H1 (cell line): ENCODE measurements around the gene PLXNB2. TPM values are rescaled to one million over a fixed set of nuclear protein-coding genes. Genes with fewer than 3 reads are reported as not detected.

Experiments used
- CTCF ChIA-PET: fragments of 300-600 bp; sonication (Branson Sonifier 250); formaldehyde crosslinking; loops from one replicate; lab custom pipeline; 2021; ENCODE audit not compliant: partially characterized antibody; lab: Charles Lee
- POLR2A ChIA-PET: fragments of 300-600 bp; sonication (Branson Sonifier 250); formaldehyde crosslinking; loops from one replicate; lab custom pipeline; 2021; ENCODE audit warnings: inconsistent platforms; ENCODE audit not compliant: partially characterized antibody; lab: Charles Lee
- DNase-seq, 2 experiments: peaks; one replicate each; pipeline versions ENCODE4 v3.0.0 to v3.0.0-alpha.2; 2010 to 2022; ENCODE audit warnings: low spot score in 2 of 2, low read depth in 1 of 2, mixed read lengths in 1 of 2
- FAIRE-seq: peaks from 2 replicates; lab custom pipeline; 2011; peaks lifted over from hg19 to GRCh38; lab: Jason Lieb, UNC
- H2AFZ ChIP-seq: 2 replicates; pipeline ENCODE4 v1.8.1; 2012; ENCODE audit warnings: low read length, inconsistent platforms
- H2AK5ac ChIP-seq: 2 replicates; pipeline ENCODE4 v1.6.1; 2013; ENCODE audit warnings: low read depth, low read length
- H2BK120ac ChIP-seq: replicated peaks from 2 replicates; pipeline ENCODE3; 2013; ENCODE audit warnings: low read depth, low read length, inconsistent platforms
- H2BK12ac ChIP-seq: 2 replicates; pipeline ENCODE4 v1.6.1; 2013; ENCODE audit warnings: low read depth, low read length
- H2BK15ac ChIP-seq: 2 replicates; pipeline ENCODE4 v1.6.1; 2013; ENCODE audit warnings: low read length
- H2BK20ac ChIP-seq: 2 replicates; pipeline ENCODE4 v1.6.1; 2013; ENCODE audit warnings: low read length
- H2BK5ac ChIP-seq: 2 replicates; pipeline ENCODE4 v1.6.1; 2013; ENCODE audit warnings: low read depth, low read length
- H3K14ac ChIP-seq: 2 replicates; pipeline ENCODE4 v1.6.1; 2013; ENCODE audit warnings: inconsistent platforms; ENCODE audit not compliant: insufficient read length
- H3K18ac ChIP-seq: 2 replicates; pipeline ENCODE4 v1.6.1; 2013; ENCODE audit warnings: low read length; ENCODE audit errors: extremely low read depth
- H3K23ac ChIP-seq: 2 replicates; pipeline ENCODE4 v1.6.1; 2013; ENCODE audit warnings: inconsistent platforms; ENCODE audit not compliant: insufficient read length
- H3K23me2 ChIP-seq: 2 replicates; pipeline ENCODE4 v1.6.1; 2013; ENCODE audit warnings: low read depth, low read length
- H3K27ac ChIP-seq: 2 replicates; pipeline ENCODE4 v1.6.1; 2011; ENCODE audit warnings: low read depth, low read length, inconsistent platforms
- H3K27me3 ChIP-seq, 4 experiments: replicated peaks in 1 of 4; 1 replicate in 1 of 4; 2 replicates in 3 of 4; pipeline versions ENCODE4 v1.6.1 to v1.8.1; 2011 to 2013; ENCODE audit warnings: low read length in 3 of 4, mild to moderate bottlenecking in 3 of 4, inconsistent platforms in 2 of 4, mixed read lengths in 2 of 4, moderate library complexity in 1 of 4; ENCODE audit not compliant: control insufficient read depth in 3 of 4, insufficient read depth in 3 of 4; ENCODE audit errors: extremely low read depth in 1 of 4
- H3K36me3 ChIP-seq, 4 experiments: 2 replicates each; pipeline versions ENCODE4 v1.6.1 to v1.8.1; 2011 to 2013; ENCODE audit warnings: mild to moderate bottlenecking in 4 of 4, low read length in 3 of 4, moderate library complexity in 2 of 4, control low read depth in 1 of 4, inconsistent platforms in 1 of 4; ENCODE audit not compliant: insufficient read depth in 4 of 4, control insufficient read depth in 2 of 4
- H3K4ac ChIP-seq: replicated peaks from 2 replicates; pipeline ENCODE3; 2013; ENCODE audit warnings: low read length, low read depth, mixed read lengths, inconsistent platforms; ENCODE audit not compliant: insufficient read length
- H3K4me1 ChIP-seq, 4 experiments: replicated peaks in 1 of 4; 1 replicate in 1 of 4; 2 replicates in 3 of 4; pipeline versions ENCODE4 v1.6.1 to v1.8.1; 2011 to 2013; ENCODE audit warnings: low read length in 3 of 4, inconsistent platforms in 2 of 4, mixed read lengths in 1 of 4; ENCODE audit not compliant: insufficient read depth in 4 of 4, control insufficient read depth in 3 of 4
- H3K4me2 ChIP-seq, 2 experiments: 2 replicates each; pipeline versions ENCODE4 v1.6.1 to v1.8.1; 2011 to 2013; ENCODE audit warnings: low read depth in 2 of 2, low read length in 2 of 2, control low read depth in 1 of 2, inconsistent platforms in 1 of 2, mild to moderate bottlenecking in 1 of 2; ENCODE audit not compliant: insufficient read depth in 1 of 2
- H3K4me3 ChIP-seq, 4 experiments: fragments of 200-600, 300-600 bp in 1 of 4; sonication (generic), shearing (Covaris generic), sonication (Bioruptor Twin) in 1 of 4; 2 replicates each; pipeline versions ENCODE4 v1.5.1 to v1.8.1; 2011 to 2016; ENCODE audit warnings: low read length in 4 of 4, low read depth in 3 of 4, control low read depth in 2 of 4, inconsistent platforms in 2 of 4, mild to moderate bottlenecking in 2 of 4, mixed read lengths in 1 of 4, moderate library complexity in 1 of 4; ENCODE audit not compliant: insufficient read depth in 2 of 4; ENCODE audit errors: extremely low read depth in 1 of 4
- H3K56ac ChIP-seq: replicated peaks from 2 replicates; pipeline ENCODE3; 2013; ENCODE audit warnings: low read depth, mild to moderate bottlenecking, mixed read lengths, low read length, inconsistent platforms; ENCODE audit not compliant: insufficient read length
- H3K79me1 ChIP-seq: 2 replicates; pipeline ENCODE4 v1.6.1; 2013; ENCODE audit warnings: low read depth, low read length, control low read depth
- H3K79me2 ChIP-seq, 2 experiments: 2 replicates each; pipeline versions ENCODE4 v1.6.1 to v1.8.1; 2012 to 2013; ENCODE audit warnings: low read length in 2 of 2, mild to moderate bottlenecking in 2 of 2, inconsistent platforms in 1 of 2; ENCODE audit not compliant: insufficient read depth in 2 of 2, control insufficient read depth in 1 of 2
- H3K9ac ChIP-seq, 4 experiments: replicated peaks in 1 of 4; 1 replicate in 1 of 4; 2 replicates in 3 of 4; pipeline versions ENCODE4 v1.6.1 to v1.8.1; 2011 to 2013; ENCODE audit warnings: low read depth in 3 of 4, low read length in 3 of 4, control low read depth in 2 of 4, mild to moderate bottlenecking in 2 of 4, moderate library complexity in 2 of 4, inconsistent platforms in 1 of 4; ENCODE audit errors: extremely low read depth in 1 of 4
- H3K9me3 ChIP-seq, 2 experiments: 2 replicates each; pipeline versions ENCODE4 v1.6.1 to v1.8.1; 2012 to 2013; ENCODE audit warnings: mild to moderate bottlenecking in 2 of 2, moderate library complexity in 2 of 2, control low read depth in 1 of 2, inconsistent platforms in 1 of 2, low read depth in 1 of 2, low read length in 1 of 2, mixed read lengths in 1 of 2; ENCODE audit not compliant: insufficient read depth in 2 of 2
- H4K20me1 ChIP-seq, 2 experiments: replicated peaks in 1 of 2; 2 replicates each; pipeline versions ENCODE3 to v1.8.1; 2011 to 2013; ENCODE audit warnings: inconsistent platforms in 2 of 2, low read length in 2 of 2, mild to moderate bottlenecking in 1 of 2; ENCODE audit not compliant: insufficient read depth in 2 of 2, control insufficient read depth in 1 of 2
- H4K5ac ChIP-seq: 2 replicates; pipeline ENCODE4 v1.6.1; 2013; ENCODE audit warnings: low read length, low read depth, mixed read lengths, inconsistent platforms; ENCODE audit not compliant: insufficient read length
- H4K8ac ChIP-seq: 2 replicates; pipeline ENCODE4 v1.8.0; 2013; ENCODE audit warnings: mild to moderate bottlenecking, moderate library complexity, low read length, inconsistent platforms; ENCODE audit not compliant: insufficient read depth; ENCODE audit errors: extremely low read depth
- H4K91ac ChIP-seq: replicated peaks from 2 replicates; pipeline ENCODE3; 2013; ENCODE audit warnings: low read length, mixed read lengths, inconsistent platforms; ENCODE audit not compliant: insufficient read length
- FOSL1 ChIP-seq: IDR thresholded peaks from 2 replicates; pipeline ENCODE4 v1.6.1; 2011; ENCODE audit warnings: mild to moderate bottlenecking, low read depth, low read length, moderate library complexity; ENCODE audit not compliant: insufficient read depth
- HDAC2 ChIP-seq, 2 experiments: fragments of 300-600 bp in 1 of 2; sonication (generic) in 1 of 2; IDR thresholded peaks; 2 replicates each; pipeline ENCODE4 v1.6.1; 2011 to 2012; ENCODE audit warnings: low read depth in 2 of 2, low read length in 2 of 2, mild to moderate bottlenecking in 2 of 2, moderate library complexity in 2 of 2, borderline replicate concordance in 1 of 2, inconsistent platforms in 1 of 2
- KDM1A ChIP-seq: fragments of 200-600, 300-600 bp; sonication (generic); IDR thresholded peaks from 2 replicates; pipeline ENCODE4 v1.7.1; 2016; ENCODE audit warnings: mild to moderate bottlenecking, low read length, borderline replicate concordance
- KDM4A ChIP-seq: IDR thresholded peaks from one replicate; pipeline ENCODE4 v1.7.1; 2012; ENCODE audit warnings: low read depth, mild to moderate bottlenecking, moderate library complexity, low read length, inconsistent platforms; ENCODE audit not compliant: severe bottlenecking
- SUZ12 ChIP-seq: fragments of 200-600 bp; sonication (generic); IDR thresholded peaks from 2 replicates; pipeline ENCODE4 v1.6.1; 2012; ENCODE audit warnings: mild to moderate bottlenecking, inconsistent platforms, low read length, moderate library complexity, mixed read lengths
- WGBS, 2 experiments: shearing (Covaris generic) in 1 of 2; methylation state at CpG; one replicate each; pipeline versions ENCODE4 v1.1.6 to v1.1.7; 2013 to 2015; ENCODE audit warnings: low lambda C conversion rate in 2 of 2, mixed read lengths in 2 of 2, inconsistent platforms in 1 of 2, low coverage in 1 of 2, missing lambda C conversion rate in 1 of 2; ENCODE audit not compliant: insufficient replicate concordance in 2 of 2, insufficient coverage in 1 of 2, insufficient read length in 1 of 2; ENCODE audit errors: extremely low coverage in 1 of 2, missing lambda C conversion rate in 1 of 2; 5-methylcytosine and 5-hydroxymethylcytosine counted together
- polyA plus RNA-seq, 7 experiments: library from polyadenylated mRNA; depleted of rRNA in 3 of 7; stranded (reverse) in 5 of 7; unstranded in 2 of 7; fragments of >200 nt in 5 of 7; fragments of 200-250 nt in 2 of 7; gene quantifications; 1 replicate in 5 of 7; 2 replicates in 1 of 7; 4 replicates in 1 of 7; pipeline versions ENCODE4 v1.2.1 to v1.2.3, GENCODE V29; 2011 to 2013; ENCODE audit warnings: missing spikeins in 2 of 7, mixed read lengths in 2 of 7
- total RNA-seq: library from RNA; stranded (reverse); fragmentation: NEBNext Ultra II Directional; extraction: Animal tissue kit (Norgen Biotek cat#: 25700); gene quantifications from 2 replicates; pipeline ENCODE4 v1.2.1, GENCODE V29; 2021

Gene PLXNB2
- total and polyA plus RNA-seq, 2 of the 8 experiments (the other 6 are each of a cell fraction or from before 2014, with no cell fraction given) = 58.3 to 92.8 TPM

DNA sequence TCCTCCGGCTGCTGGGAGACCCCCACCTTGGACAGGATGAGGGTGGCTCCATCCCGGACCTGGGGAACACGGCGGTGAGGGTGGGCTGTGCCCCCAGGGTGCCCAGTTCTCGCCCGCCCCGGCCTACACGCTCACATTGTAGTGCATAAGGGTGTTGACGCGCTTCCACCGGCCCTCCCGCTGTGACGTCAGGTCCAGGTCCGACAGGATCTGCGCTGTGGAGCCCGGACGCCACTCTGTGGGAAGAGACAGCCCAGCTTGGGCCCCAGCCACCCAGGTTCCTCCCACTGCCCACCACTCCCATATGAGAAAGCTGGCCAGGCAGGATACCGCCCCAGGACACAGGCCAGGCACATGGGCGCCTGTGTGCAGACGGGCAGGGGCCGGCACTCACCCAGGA lies 29.0 kb downstream of the PLXNB2 start:
- Histone ChIP-seq H4K5ac (no peak overlapping the region), H4K8ac (no peak overlapping the region), H3K4me1 (peaks cover 0 to 2% (median 0%) of the 10 kb centered on the region in 4 experiments; a peak in 2 of 7 replicates), H3K27ac (no peak overlapping the region), H3K36me3 (peaks cover 26 to 84% (median 51%) of the 10 kb centered on the region in 4 experiments), H3K9ac (no peak overlapping the region), H3K79me2 (no peaks in the 10 kb centered on the region), H3K9me3 (peaks cover 7 to 24% of the 10 kb centered on the region in 2 experiments; a peak in 3 of 4 replicates), H3K27me3 (no peaks in the 10 kb centered on the region), H4K20me1 (peaks cover 6 to 11% of the 10 kb centered on the region in 2 experiments), H2AFZ (no peak overlapping the region), H3K14ac (no peak overlapping the region), H3K23ac (no peak overlapping the region), H3K18ac (no peak overlapping the region), H2BK15ac (no peak overlapping the region), H2BK5ac (no peak overlapping the region), H3K79me1 (no peaks in the 10 kb centered on the region), H2AK5ac (no peak overlapping the region), H2BK120ac (no peak overlapping the region), H4K91ac (no peak overlapping the region), H3K4me3 (no peak overlapping the region), H2BK12ac (no peak overlapping the region), H2BK20ac (no peak overlapping the region), H3K4ac (no peak overlapping the region), H3K23me2 (no peaks in the 10 kb centered on the region), H3K4me2 (no peak overlapping the region), H3K56ac (no peak overlapping the region)
- POLR2A ChIA-PET = no interaction called here
- CTCF ChIA-PET = interaction anchor here (0.9 to 3.5 kb wide), 4 partner anchors 12 to 63 kb away, joined by 3 to 12 read pairs (median 8); no protein-coding TSS in a partner anchor
- no peak for DNase-seq
- WGBS, 2 experiments = 92% methylated on average over 19 of the region's 21 CpGs; no CpG with 5 or more reads in 1 of the 2 experiments
- FAIRE-seq = no peak
- TF ChIP-seq FOSL1 (no peak), HDAC2 (IDR thresholded peaks at IDR 0.05; ENCODE audit: borderline replicate concordance in 1 of 2, low read depth in 2 of 2, low read length in 2 of 2) (no peak), KDM4A (no peak), KDM1A (no peak), SUZ12 (no peak)
